HepG2 (cell line): ENCODE results near the gene MIA. TPM values are rescaled to one million over a fixed set of nuclear protein-coding genes. Genes with fewer than 3 reads are reported as not detected.

Experiments used
- ATAC-seq: fragments of 200-7000 bp; cut with Tn5 transposase; 3 replicates; pipeline ENCODE4 v1.9.1; 2020; ENCODE audit warnings: mild to moderate bottlenecking, moderate library complexity
- BruUV-seq: library from RNA; stranded (reverse); fragments of 400-500 nt; replicated peaks from 2 replicates; lab custom pipeline; 2021; lab: Mats Ljungman, UMichigan
- CTCF ChIA-PET: fragments of 300-600 bp; formaldehyde crosslinking; extraction: SDS; loops from one replicate; lab custom pipeline; 2021; ENCODE audit warnings: low total read pairs, inconsistent platforms, low intra/inter-chr PET ratio; lab: Yijun Ruan, JAX
- POLR2A ChIA-PET: fragments of 350-600 bp; sonication (Branson Sonifier 250); formaldehyde crosslinking; loops from one replicate; lab custom pipeline; 2020; ENCODE audit warnings: antibody characterized with exemption, inconsistent platforms; lab: Yijun Ruan, JAX
- DNase-seq: peaks from one replicate; pipeline ENCODE4 v3.0.0-alpha.2; 2015; ENCODE audit warnings: low spot score
- FAIRE-seq: peaks from 3 replicates; lab custom pipeline; 2011; peaks lifted over from hg19 to GRCh38; lab: Jason Lieb, UNC
- H2AFZ ChIP-seq: one replicate; pipeline ENCODE4 v1.6.1; 2011; ENCODE audit warnings: low read length, inconsistent platforms
- H3K27ac ChIP-seq: fragments of 300-600 bp; 3 replicates; pipeline ENCODE4 v1.8.0; 2011; ENCODE audit warnings: mixed run types, mild to moderate bottlenecking, mixed read lengths, low read length, inconsistent platforms; ENCODE audit not compliant: insufficient read depth; ENCODE audit errors: extremely low read length
- H3K27me3 ChIP-seq, 2 experiments: fragments of 200-600 bp in 1 of 2; 2 replicates in 1 of 2; 3 replicates in 1 of 2; pipeline versions ENCODE4 v1.6.0 to v1.8.0; 2011; ENCODE audit warnings: low read length in 2 of 2, mild to moderate bottlenecking in 2 of 2, moderate library complexity in 2 of 2, inconsistent platforms in 1 of 2; ENCODE audit not compliant: insufficient read depth in 2 of 2, control insufficient read depth in 1 of 2
- H3K36me3 ChIP-seq, 2 experiments: fragments of 200-600 bp in 1 of 2; replicated peaks in 1 of 2; 2 replicates in 1 of 2; 3 replicates in 1 of 2; pipeline versions ENCODE4 v1.5.1 to v1.8.0; 2011; ENCODE audit warnings: low read length in 2 of 2, inconsistent platforms in 1 of 2; ENCODE audit not compliant: insufficient read depth in 2 of 2, control insufficient read depth in 1 of 2
- H3K4me1 ChIP-seq: 2 replicates; pipeline ENCODE4 v1.5.1; 2012; ENCODE audit warnings: low read length, inconsistent platforms; ENCODE audit not compliant: insufficient read depth
- H3K4me2 ChIP-seq: 2 replicates; pipeline ENCODE4 v1.6.0; 2011; ENCODE audit warnings: low read depth, low read length, inconsistent platforms
- H3K4me3 ChIP-seq, 3 experiments: fragments of 200-600 bp in 1 of 3; sonication (generic), shearing (Covaris generic) in 1 of 3; replicated peaks in 1 of 3; 2 replicates each; pipeline ENCODE4 v1.5.1; 2011 to 2016; ENCODE audit warnings: low read length in 3 of 3, inconsistent platforms in 2 of 3, low read depth in 2 of 3, mild to moderate bottlenecking in 2 of 3, control low read depth in 1 of 3, mixed read lengths in 1 of 3; ENCODE audit not compliant: insufficient read depth in 1 of 3
- H3K79me2 ChIP-seq: one replicate; pipeline ENCODE4 v1.6.1; 2011; ENCODE audit warnings: low read length, inconsistent platforms; ENCODE audit not compliant: insufficient read depth
- H3K9ac ChIP-seq: 2 replicates; pipeline ENCODE4 v1.6.0; 2011; ENCODE audit warnings: mild to moderate bottlenecking, low read depth, low read length, inconsistent platforms; ENCODE audit not compliant: insufficient read depth
- H3K9me3 ChIP-seq: 2 replicates; pipeline ENCODE4 v1.5.1; 2012; ENCODE audit warnings: mild to moderate bottlenecking, low read length
- H4K20me1 ChIP-seq: 2 replicates; pipeline ENCODE4 v1.6.0; 2011; ENCODE audit warnings: inconsistent platforms, mild to moderate bottlenecking, low read length, moderate library complexity; ENCODE audit not compliant: insufficient read depth
- AGO2 ChIP-seq: fragments of 200-400 bp; formaldehyde crosslinking; optimal IDR thresholded peaks from 2 replicates; pipeline ENCODE3; 2017; ENCODE audit warnings: mild to moderate bottlenecking, low read depth, low read length, moderate library complexity
- SRSF9 ChIP-seq: fragments of 200-400 bp; formaldehyde crosslinking; IDR thresholded peaks from 2 replicates; pipeline ENCODE4 v1.6.1; 2018; ENCODE audit warnings: borderline replicate concordance, mild to moderate bottlenecking, low read depth, low read length; ENCODE audit not compliant: insufficient read depth, poor library complexity, severe bottlenecking
- ZNF496 ChIP-seq: sonication (generic); formaldehyde crosslinking; IDR thresholded peaks from 2 replicates; pipeline ENCODE4 v1.8.1; 2023; ENCODE audit warnings: mild to moderate bottlenecking, moderate library complexity, missing genetic modification reagents; ENCODE audit not compliant: insufficient replicate concordance
- WGBS: methylation state at CpG from one replicate; pipeline ENCODE4 v1.1.6; 2017; ENCODE audit warnings: low lambda C conversion rate; 5-methylcytosine and 5-hydroxymethylcytosine counted together
- in situ Hi-C: cut with HindIII; loops from 2 replicates; pipeline ENCODE4 v1.10.0; 2017; ENCODE audit warnings: low pct_unique_long_range_greater_than_20kb; ENCODE audit not compliant: extremely low pct_ligation_motif_present
- intact Hi-C: fragments of 100-400 bp; cut with micrococcal nuclease; formaldehyde crosslinking; loops from one replicate; pipeline ENCODE4 v1.10.0; 2022; ENCODE audit not compliant: unreplicated experiment
- polyA plus RNA-seq, 8 experiments: library from polyadenylated mRNA; depleted of rRNA in 3 of 8; stranded (reverse) in 7 of 8; unstranded in 1 of 8; fragments of >200 nt; fragmentation: Illumina TruSeq in 4 of 8; extraction: Trizol in 4 of 8; gene quantifications; 2 replicates each; pipeline versions ENCODE4 v1.2.1 to v1.2.3, GENCODE V29; 2011 to 2016; ENCODE audit warnings: low read depth in 4 of 8, missing spikeins in 1 of 8, mixed read lengths in 1 of 8; ENCODE audit not compliant: insufficient read depth in 1 of 8
- total RNA-seq, 5 experiments: library from RNA; depleted of rRNA; stranded (reverse); fragments of >200 nt; fragmentation: Illumina TruSeq; extraction: Trizol; gene quantifications; 2 replicates each; pipeline ENCODE4 v1.2.3, GENCODE V29; 2016; ENCODE audit warnings: low read depth in 1 of 5
- TF ChIP-seq, protein P1 (sequence below): sonication (generic); formaldehyde crosslinking; IDR thresholded peaks from 2 replicates; pipeline ENCODE4 v1.4.0; 2020; ENCODE audit warnings: missing genetic modification reagents

MIA gene
- total and polyA plus RNA-seq, 2 of the 13 experiments (the other 11 are each of a cell fraction or from before 2014, with no cell fraction given): 0.61 TPM; not detected in 1

DNA sequence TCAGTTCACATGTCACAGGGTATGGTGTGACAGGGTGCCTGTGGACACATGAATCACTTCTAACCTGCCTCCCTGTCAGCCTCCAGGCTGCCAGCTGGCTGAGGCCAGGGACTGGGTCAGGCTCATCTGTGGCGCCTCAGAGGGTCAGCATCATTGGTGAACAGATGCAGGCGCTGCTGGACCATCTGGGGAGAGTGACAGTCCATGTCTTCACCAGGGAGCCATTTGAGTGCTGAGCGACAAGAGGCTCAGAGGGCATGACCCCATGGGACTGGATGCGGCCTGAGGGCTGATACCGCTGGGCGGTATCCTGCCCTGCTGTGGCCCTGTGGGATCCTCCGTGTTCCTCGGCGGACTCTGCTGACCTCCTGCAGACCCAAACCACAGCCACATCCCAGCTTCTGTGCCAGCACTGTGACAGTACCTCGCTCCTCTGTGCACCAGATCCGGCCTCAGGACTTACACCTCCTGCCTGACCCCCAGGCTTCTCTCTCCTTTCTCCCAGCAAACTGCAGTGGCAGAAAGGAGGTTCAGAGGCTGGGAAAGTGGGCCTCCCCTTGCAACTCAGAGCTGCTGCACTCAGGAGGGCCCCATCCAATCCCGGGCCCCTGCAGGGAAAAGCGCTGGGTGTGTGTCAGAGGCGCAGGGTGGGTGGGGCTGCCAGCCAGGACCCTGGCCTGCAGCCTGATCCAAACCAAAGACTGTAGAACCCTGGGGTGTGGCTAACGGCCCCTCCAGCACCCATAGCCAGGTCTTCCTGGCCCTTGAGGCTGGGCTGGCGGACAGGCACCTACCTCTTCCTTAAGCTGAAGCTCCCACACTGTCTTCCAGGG lies 35.2 kb upstream of the MIA start:
- TF ChIP-seq, protein P1, sequence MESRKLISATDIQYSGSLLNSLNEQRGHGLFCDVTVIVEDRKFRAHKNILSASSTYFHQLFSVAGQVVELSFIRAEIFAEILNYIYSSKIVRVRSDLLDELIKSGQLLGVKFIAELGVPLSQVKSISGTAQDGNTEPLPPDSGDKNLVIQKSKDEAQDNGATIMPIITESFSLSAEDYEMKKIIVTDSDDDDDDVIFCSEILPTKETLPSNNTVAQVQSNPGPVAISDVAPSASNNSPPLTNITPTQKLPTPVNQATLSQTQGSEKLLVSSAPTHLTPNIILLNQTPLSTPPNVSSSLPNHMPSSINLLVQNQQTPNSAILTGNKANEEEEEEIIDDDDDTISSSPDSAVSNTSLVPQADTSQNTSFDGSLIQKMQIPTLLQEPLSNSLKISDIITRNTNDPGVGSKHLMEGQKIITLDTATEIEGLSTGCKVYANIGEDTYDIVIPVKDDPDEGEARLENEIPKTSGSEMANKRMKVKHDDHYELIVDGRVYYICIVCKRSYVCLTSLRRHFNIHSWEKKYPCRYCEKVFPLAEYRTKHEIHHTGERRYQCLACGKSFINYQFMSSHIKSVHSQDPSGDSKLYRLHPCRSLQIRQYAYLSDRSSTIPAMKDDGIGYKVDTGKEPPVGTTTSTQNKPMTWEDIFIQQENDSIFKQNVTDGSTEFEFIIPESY (CRISPR knock-in tag): peak; percentile 11; the same call in 1 of the 2 replicates
- TF ChIP-seq AGO2 (peak; percentile 84), SRSF9 (no peak), ZNF496 (CRISPR knock-in tag) (no peak)
- TF ChIP-seq, all 625 proteins: peak for 2
- H4K20me1 ChIP-seq: no peaks in the 10 kb centered on the region
- ATAC-seq (no peak), DNase-seq (no peak), FAIRE-seq (no peak)
- H3K27me3 ChIP-seq: no peaks in the 10 kb centered on the region
- CTCF ChIA-PET: no interaction called here
- in situ Hi-C loops: no loop called here
- intact Hi-C loops: no loop called here
- peaks cover 16 to 37% of the 10 kb centered on the region in 2 experiments for H3K36me3 ChIP-seq
- no peak overlapping the region for H3K4me2 ChIP-seq
- H3K4me3 ChIP-seq: no peak overlapping the region
- H3K4me1 ChIP-seq: peaks cover 19% of the 10 kb centered on the region
- no peak overlapping the region for H2AFZ ChIP-seq
- POLR2A ChIA-PET: interaction anchor here (1.1 to 1.4 kb wide), 4 partner anchors 10 to 23 kb away, joined by 3 to 4 read pairs (median 3); partner anchors contain the start of genes ACTMAP, COQ8B, ITPKC and SNRPA
- no peak overlapping the region for H3K27ac ChIP-seq
- BruUV-seq: no TSS peak
- WGBS: 90% methylated on average over 6 of the region's 16 CpGs
- no peaks in the 10 kb centered on the region for H3K9me3 ChIP-seq
- no peaks in the 10 kb centered on the region for H3K79me2 ChIP-seq
- H3K9ac ChIP-seq: no peak overlapping the region
